H9 (cell line): ENCODE measurements around the gene ITGB2. TPM values are rescaled to one million over a fixed set of nuclear protein-coding genes. Genes with fewer than 3 reads are reported as not detected.

Source experiments
- DNase-seq: peaks from one replicate; pipeline ENCODE4 v3.0.0-alpha.2; 2017
- H2AFZ ChIP-seq: one replicate; pipeline ENCODE4 v1.6.1; 2013; ENCODE audit warnings: mild to moderate bottlenecking, low read length, control low read depth, moderate library complexity
- H2AK5ac ChIP-seq: 2 replicates; pipeline ENCODE4 v1.6.1; 2013; ENCODE audit warnings: low read length, control low read depth, mixed read lengths; ENCODE audit not compliant: insufficient read length
- H2BK120ac ChIP-seq: one replicate; pipeline ENCODE4 v1.6.1; 2013; ENCODE audit warnings: low read depth, mild to moderate bottlenecking, low read length, control low read depth, inconsistent platforms; ENCODE audit not compliant: poor library complexity, severe bottlenecking
- H2BK12ac ChIP-seq: 2 replicates; pipeline ENCODE4 v1.6.1; 2013; ENCODE audit warnings: low read length, control low read depth, mixed read lengths, low read depth; ENCODE audit not compliant: insufficient read length
- H2BK15ac ChIP-seq: 2 replicates; pipeline ENCODE4 v1.6.1; 2013; ENCODE audit warnings: low read depth, low read length, control low read depth
- H2BK20ac ChIP-seq: one replicate; pipeline ENCODE4 v1.6.1; 2013; ENCODE audit warnings: low read depth, mild to moderate bottlenecking, low read length, control low read depth, inconsistent platforms; ENCODE audit not compliant: poor library complexity, severe bottlenecking
- H2BK5ac ChIP-seq: 2 replicates; pipeline ENCODE4 v1.6.1; 2013; ENCODE audit warnings: low read length, control low read depth, mixed read lengths; ENCODE audit not compliant: insufficient read length
- H3K14ac ChIP-seq: 2 replicates; pipeline ENCODE4 v1.6.1; 2013; ENCODE audit warnings: low read length, control low read depth; ENCODE audit not compliant: insufficient read depth
- H3K18ac ChIP-seq: 2 replicates; pipeline ENCODE4 v1.6.1; 2013; ENCODE audit warnings: low read depth, mild to moderate bottlenecking, mixed read lengths, low read length, control low read depth; ENCODE audit not compliant: insufficient read length
- H3K23ac ChIP-seq: 2 replicates; pipeline ENCODE4 v1.6.1; 2013; ENCODE audit warnings: low read length, control low read depth, mixed read lengths, low read depth; ENCODE audit not compliant: insufficient read length
- H3K23me2 ChIP-seq: 2 replicates; pipeline ENCODE4 v1.6.1; 2013; ENCODE audit warnings: low read depth, mild to moderate bottlenecking, mixed read lengths, low read length, control low read depth; ENCODE audit not compliant: insufficient read length, poor library complexity, severe bottlenecking
- H3K27ac ChIP-seq: 2 replicates; pipeline ENCODE4 v1.5.1; 2013; ENCODE audit warnings: low read length, control low read depth, mixed read lengths, low read depth; ENCODE audit not compliant: insufficient read length
- H3K27me3 ChIP-seq: 2 replicates; pipeline ENCODE4 v1.6.1; 2013; ENCODE audit warnings: low read length, control low read depth, inconsistent platforms; ENCODE audit not compliant: insufficient read depth
- H3K4ac ChIP-seq: 2 replicates; pipeline ENCODE4 v1.6.1; 2013; ENCODE audit warnings: low read depth, mild to moderate bottlenecking, control low read depth, inconsistent platforms, low read length, moderate library complexity
- H3K4me1 ChIP-seq: 2 replicates; pipeline ENCODE4 v1.6.1; 2013; ENCODE audit warnings: low read length, control low read depth, inconsistent platforms; ENCODE audit not compliant: insufficient read depth
- H3K4me2 ChIP-seq: 2 replicates; pipeline ENCODE4 v1.6.1; 2013; ENCODE audit warnings: low read length, control low read depth, mixed read lengths; ENCODE audit not compliant: insufficient read length, insufficient read depth
- H3K56ac ChIP-seq: 2 replicates; pipeline ENCODE4 v1.6.1; 2013; ENCODE audit warnings: low read depth, mild to moderate bottlenecking, mixed read lengths, low read length, control low read depth; ENCODE audit not compliant: insufficient read length
- H3K79me1 ChIP-seq: 2 replicates; pipeline ENCODE4 v1.6.1; 2013; ENCODE audit warnings: low read depth, mild to moderate bottlenecking, moderate library complexity, low read length, control low read depth, inconsistent platforms; ENCODE audit not compliant: insufficient read depth, poor library complexity, severe bottlenecking
- H3K79me2 ChIP-seq: 2 replicates; pipeline ENCODE4 v1.6.1; 2013; ENCODE audit warnings: low read length, control low read depth, inconsistent platforms; ENCODE audit not compliant: insufficient read depth
- H3K9ac ChIP-seq: 2 replicates; pipeline ENCODE4 v1.6.1; 2013; ENCODE audit warnings: low read length, control low read depth, mixed read lengths; ENCODE audit not compliant: insufficient read length; ENCODE audit errors: extremely low read depth
- H3K9me3 ChIP-seq: one replicate; pipeline ENCODE4 v1.6.1; 2013; ENCODE audit warnings: low read depth, low read length, inconsistent platforms; ENCODE audit not compliant: control insufficient read depth
- H3T11ph ChIP-seq: one replicate; pipeline ENCODE4 v1.6.1; 2013; ENCODE audit warnings: mild to moderate bottlenecking, low read length, control low read depth, inconsistent platforms
- H4K20me1 ChIP-seq: one replicate; pipeline ENCODE4 v1.6.1; 2013; ENCODE audit not compliant: control insufficient read depth, insufficient read length, insufficient read depth
- H4K5ac ChIP-seq: 2 replicates; pipeline ENCODE4 v1.6.1; 2013; ENCODE audit warnings: low read depth, mild to moderate bottlenecking, mixed read lengths, low read length, control low read depth; ENCODE audit not compliant: insufficient read length
- H4K8ac ChIP-seq: replicated peaks from 2 replicates; pipeline ENCODE4 v1.6.1; 2013; ENCODE audit warnings: low read length, control low read depth, mixed read lengths, low read depth; ENCODE audit not compliant: insufficient read length
- H4K91ac ChIP-seq: 2 replicates; pipeline ENCODE4 v1.6.1; 2013; ENCODE audit warnings: low read depth, mild to moderate bottlenecking, moderate library complexity, mixed read lengths, low read length, control low read depth; ENCODE audit not compliant: insufficient read length
- H3K27ac Mint-ChIP-seq, 3 experiments: 2 replicates in 2 of 3; 3 replicates in 1 of 3; pipeline ENCODE4 v1.8.0; 2020 to 2021; ENCODE audit warnings: mixed read lengths in 3 of 3, mild to moderate bottlenecking in 1 of 3, moderate library complexity in 1 of 3
- H3K27me3 Mint-ChIP-seq: 2 replicates; pipeline ENCODE4 v1.8.0; 2021; ENCODE audit warnings: low read depth, mild to moderate bottlenecking, moderate library complexity, mixed read lengths
- H3K36me3 Mint-ChIP-seq, 3 experiments: 2 replicates in 2 of 3; 3 replicates in 1 of 3; pipeline ENCODE4 v1.8.0; 2020 to 2021; ENCODE audit warnings: low read depth in 3 of 3, mixed read lengths in 3 of 3; ENCODE audit not compliant: insufficient read depth in 1 of 3
- H3K4me1 Mint-ChIP-seq, 2 experiments: 2 replicates each; pipeline ENCODE4 v1.8.0; 2020; ENCODE audit warnings: mixed read lengths in 2 of 2
- H3K4me3 Mint-ChIP-seq, 2 experiments: 2 replicates in 1 of 2; 3 replicates in 1 of 2; pipeline ENCODE4 v1.8.0; 2020 to 2021; ENCODE audit warnings: mild to moderate bottlenecking in 2 of 2, mixed read lengths in 2 of 2, moderate library complexity in 1 of 2
- H3K9me3 Mint-ChIP-seq, 2 experiments: 2 replicates in 1 of 2; 3 replicates in 1 of 2; pipeline ENCODE4 v1.8.0; 2020; ENCODE audit warnings: mild to moderate bottlenecking in 2 of 2, mixed read lengths in 2 of 2, moderate library complexity in 1 of 2
- WGBS: extraction: QIAGEN DNeasy Blood & Tissue Kit; methylation state at CpG from one replicate; pipeline ENCODE4 v1.1.7; 2013; ENCODE audit warnings: missing lambda C conversion rate, low lambda C conversion rate, mixed read lengths; ENCODE audit not compliant: insufficient read length; ENCODE audit errors: extremely low coverage; 5-methylcytosine and 5-hydroxymethylcytosine counted together
- total RNA-seq: library from RNA; stranded (reverse); gene quantifications from 2 replicates; pipeline ENCODE4 v1.2.1, GENCODE V29; 2021
- TF ChIP-seq, protein P1 (sequence below): fragments of 200-600 bp; sonication (generic); conservative IDR thresholded peaks from 3 replicates; pipeline ENCODE4 v1.8.0; 2021; ENCODE audit warnings: antibody characterized with exemption, mild to moderate bottlenecking

ITGB2 gene
- total RNA-seq, 1 experiment from 2014 or later = 1.1 TPM

DNA sequence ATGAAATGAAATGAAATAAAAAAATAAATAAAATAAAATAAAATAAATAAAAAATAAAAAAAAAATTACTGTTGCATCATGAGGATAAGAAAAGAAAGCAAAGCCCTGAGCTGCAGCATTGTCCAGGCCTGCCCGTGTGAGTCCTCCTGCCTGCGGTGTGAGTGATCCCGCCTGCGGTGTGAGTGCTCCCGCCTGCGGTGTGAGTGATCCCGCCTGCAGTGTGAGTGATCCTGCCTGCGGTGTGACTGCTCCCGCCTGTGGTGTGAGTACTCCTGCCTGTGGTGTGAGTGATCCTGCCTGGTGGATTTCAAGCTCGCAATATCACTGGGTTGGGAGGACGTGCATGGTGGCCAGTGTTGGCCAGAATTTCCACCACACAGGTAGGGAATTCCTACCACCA lies 24.8 kb downstream of the ITGB2 start:
- no peak overlapping the region for H2BK15ac ChIP-seq
- H3K4me2 ChIP-seq = no peak overlapping the region
- H2BK12ac ChIP-seq = no peak overlapping the region
- no peak overlapping the region for H3K27ac ChIP-seq
- no peaks in the 10 kb centered on the region; the same call in 1 of the 2 replicates for H3K4me1 ChIP-seq
- H3K9me3 Mint-ChIP-seq = no peaks in the 10 kb centered on the region; a peak in 1 of 5 replicates
- H3K14ac ChIP-seq = no peak overlapping the region
- no peaks in the 10 kb centered on the region for H3K36me3 Mint-ChIP-seq
- H3K79me2 ChIP-seq = no peaks in the 10 kb centered on the region
- no peak overlapping the region for H2AFZ ChIP-seq
- no peak overlapping the region for H2AK5ac ChIP-seq
- no CpG with 5 or more reads among the region's 11 CpGs for WGBS
- peaks cover 10% of the 10 kb centered on the region for H3K27me3 Mint-ChIP-seq
- H3K27ac Mint-ChIP-seq = peak overlapping the region in 1 of 3 experiments; percentile 75; a peak in 2 of 7 replicates
- no peaks in the 10 kb centered on the region for H4K20me1 ChIP-seq
- no peak overlapping the region for H3K18ac ChIP-seq
- H3K27me3 ChIP-seq = no peaks in the 10 kb centered on the region
- no peaks in the 10 kb centered on the region for H3K23me2 ChIP-seq
- H2BK120ac ChIP-seq = no peak overlapping the region
- no peak overlapping the region for H4K91ac ChIP-seq
- H3K4ac ChIP-seq = no peak overlapping the region
- H3K4me3 Mint-ChIP-seq = no peak overlapping the region
- H4K8ac ChIP-seq = no peak overlapping the region
- no peak overlapping the region for H3K9ac ChIP-seq
- H3K23ac ChIP-seq = no peak overlapping the region
- no peak overlapping the region for H3K56ac ChIP-seq
- no peak overlapping the region for H3T11ph ChIP-seq
- no peaks in the 10 kb centered on the region for H3K9me3 ChIP-seq
- no peak for DNase-seq
- H3K4me1 Mint-ChIP-seq = peaks cover 10 to 16% of the 10 kb centered on the region in 2 experiments
- H2BK20ac ChIP-seq = no peak overlapping the region
- no peak overlapping the region for H2BK5ac ChIP-seq
- no peak overlapping the region for H4K5ac ChIP-seq
- H3K79me1 ChIP-seq = no peaks in the 10 kb centered on the region
- TF ChIP-seq, protein P1, sequence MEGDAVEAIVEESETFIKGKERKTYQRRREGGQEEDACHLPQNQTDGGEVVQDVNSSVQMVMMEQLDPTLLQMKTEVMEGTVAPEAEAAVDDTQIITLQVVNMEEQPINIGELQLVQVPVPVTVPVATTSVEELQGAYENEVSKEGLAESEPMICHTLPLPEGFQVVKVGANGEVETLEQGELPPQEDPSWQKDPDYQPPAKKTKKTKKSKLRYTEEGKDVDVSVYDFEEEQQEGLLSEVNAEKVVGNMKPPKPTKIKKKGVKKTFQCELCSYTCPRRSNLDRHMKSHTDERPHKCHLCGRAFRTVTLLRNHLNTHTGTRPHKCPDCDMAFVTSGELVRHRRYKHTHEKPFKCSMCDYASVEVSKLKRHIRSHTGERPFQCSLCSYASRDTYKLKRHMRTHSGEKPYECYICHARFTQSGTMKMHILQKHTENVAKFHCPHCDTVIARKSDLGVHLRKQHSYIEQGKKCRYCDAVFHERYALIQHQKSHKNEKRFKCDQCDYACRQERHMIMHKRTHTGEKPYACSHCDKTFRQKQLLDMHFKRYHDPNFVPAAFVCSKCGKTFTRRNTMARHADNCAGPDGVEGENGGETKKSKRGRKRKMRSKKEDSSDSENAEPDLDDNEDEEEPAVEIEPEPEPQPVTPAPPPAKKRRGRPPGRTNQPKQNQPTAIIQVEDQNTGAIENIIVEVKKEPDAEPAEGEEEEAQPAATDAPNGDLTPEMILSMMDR = no peak
